ENCODE measurements around the gene AACS. TPM values are rescaled to one million over a fixed set of nuclear protein-coding genes. Genes with fewer than 3 reads are reported as not detected.

AACS gene
- total and polyA plus RNA-seq, 9 donors: 7.5 to 37.8 (median 14.2) TPM

DNA sequence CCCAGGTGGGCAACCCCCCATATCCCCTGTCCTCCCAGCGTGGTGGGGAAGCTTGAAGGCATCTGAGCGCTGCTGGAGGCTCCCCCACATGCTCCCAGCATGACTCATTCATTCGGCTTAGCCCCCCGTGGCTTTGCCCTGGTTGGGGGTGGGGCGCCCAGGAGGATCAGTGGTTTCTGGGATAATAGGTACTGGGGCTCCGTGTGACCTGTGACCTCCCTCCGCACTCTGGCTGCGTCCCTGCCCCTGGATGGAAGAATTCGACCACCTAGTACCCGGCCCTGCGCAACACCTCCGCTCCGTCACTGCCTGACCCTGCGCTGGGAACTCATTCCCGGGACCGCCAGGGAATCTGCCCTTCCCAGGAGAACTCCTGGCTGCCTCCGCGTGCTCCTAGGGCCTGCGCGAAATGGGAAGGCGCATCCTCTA is 120.1 kb downstream of the AACS start:
- H3K36me3 ChIP-seq: no peaks in the 10 kb centered on the region
- no peaks in the 10 kb centered on the region for H3K9me3 ChIP-seq
- H3K4me1 ChIP-seq (ENCODE audit: insufficient read depth): peaks cover 9% of the 10 kb centered on the region
- no peaks in the 10 kb centered on the region for H3K27me3 ChIP-seq
- H3K27ac ChIP-seq: no peak overlapping the region
- TF ChIP-seq, protein P1, sequence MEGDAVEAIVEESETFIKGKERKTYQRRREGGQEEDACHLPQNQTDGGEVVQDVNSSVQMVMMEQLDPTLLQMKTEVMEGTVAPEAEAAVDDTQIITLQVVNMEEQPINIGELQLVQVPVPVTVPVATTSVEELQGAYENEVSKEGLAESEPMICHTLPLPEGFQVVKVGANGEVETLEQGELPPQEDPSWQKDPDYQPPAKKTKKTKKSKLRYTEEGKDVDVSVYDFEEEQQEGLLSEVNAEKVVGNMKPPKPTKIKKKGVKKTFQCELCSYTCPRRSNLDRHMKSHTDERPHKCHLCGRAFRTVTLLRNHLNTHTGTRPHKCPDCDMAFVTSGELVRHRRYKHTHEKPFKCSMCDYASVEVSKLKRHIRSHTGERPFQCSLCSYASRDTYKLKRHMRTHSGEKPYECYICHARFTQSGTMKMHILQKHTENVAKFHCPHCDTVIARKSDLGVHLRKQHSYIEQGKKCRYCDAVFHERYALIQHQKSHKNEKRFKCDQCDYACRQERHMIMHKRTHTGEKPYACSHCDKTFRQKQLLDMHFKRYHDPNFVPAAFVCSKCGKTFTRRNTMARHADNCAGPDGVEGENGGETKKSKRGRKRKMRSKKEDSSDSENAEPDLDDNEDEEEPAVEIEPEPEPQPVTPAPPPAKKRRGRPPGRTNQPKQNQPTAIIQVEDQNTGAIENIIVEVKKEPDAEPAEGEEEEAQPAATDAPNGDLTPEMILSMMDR (IDR thresholded peaks at IDR 0.05): no peak
- TF ChIP-seq POLR2A (IDR thresholded peaks at IDR 0.05) (no peak), EP300 (IDR thresholded peaks at IDR 0.05) (no peak)
- WGBS, 3 donors: 3 to 10% (median 3%) methylated on average over 20 to 21 of the region's 21 CpGs
- intact Hi-C loops (cut with DNase I): no loop called here
- H3K4me3 ChIP-seq: no peak overlapping the region
- DNase-seq: peak in 1 of 5 donors; percentile 17

DNA sequence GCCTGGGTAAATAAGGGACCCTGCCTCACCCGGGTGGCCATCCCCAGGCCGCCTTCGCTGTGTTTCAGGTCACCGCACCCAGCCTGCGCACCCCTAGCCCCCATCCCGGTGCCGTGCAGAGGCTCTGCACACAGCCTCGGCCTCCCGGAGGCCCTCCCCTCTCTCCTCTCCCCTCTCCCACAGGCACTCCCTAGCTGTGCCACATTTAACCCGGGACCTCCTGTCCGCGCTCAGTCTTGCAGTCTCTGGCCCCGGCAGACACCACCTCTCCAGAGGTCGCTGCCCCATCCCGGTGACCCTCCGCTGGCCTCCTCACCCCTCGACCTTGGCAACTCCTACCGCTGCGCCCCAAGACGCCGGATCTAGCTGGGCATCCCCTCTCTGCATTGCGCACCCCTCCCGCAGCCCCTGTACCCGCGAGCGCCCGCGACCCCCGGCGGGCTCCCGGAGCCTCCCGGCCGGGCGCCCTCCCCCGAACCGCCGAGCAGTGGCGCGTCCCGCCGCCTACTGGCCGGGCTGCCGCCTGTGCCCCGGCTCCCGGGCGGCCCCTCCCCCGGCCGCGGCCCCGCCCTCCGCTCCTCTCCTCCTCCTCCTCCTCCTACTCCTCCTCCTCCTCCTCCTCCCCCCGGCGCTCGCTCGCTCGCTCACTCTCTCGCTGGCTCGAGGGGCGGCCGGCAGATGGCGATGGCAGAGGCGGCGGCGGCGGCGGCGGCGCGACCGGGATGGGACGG is 120.7 kb downstream of the AACS start, which contains the start of gene TMEM132B:
Gene TMEM132B (plus strand): TSS at position 647 of the 731 bp plus-strand sequence.
- H3K27ac ChIP-seq: no peak within 1 kb of the TSS
- H3K36me3 ChIP-seq: no peaks in the 10 kb centered on the region
- whole genome bisulfite sequencing, 3 donors: 1 to 2% (median 1%) methylated on average over 60 to 70 of the region's 71 CpGs
- peak in 4 of 5 donors; percentile 22 to 53 (median 51) for DNase-seq
- no peak within 1 kb of the TSS for H3K4me3 ChIP-seq
- intact Hi-C loops (cut with DNase I): no loop called here
- TF ChIP-seq, protein P1 (IDR thresholded peaks at IDR 0.05): peak in 1 of 3 donors; percentile 18
- TF ChIP-seq EP300 (IDR thresholded peaks at IDR 0.05): no peak
- H3K4me1 ChIP-seq (ENCODE audit: insufficient read depth): peaks cover 9% of the 10 kb centered on the region
- H3K9me3 ChIP-seq: no peaks in the 10 kb centered on the region
- no peaks in the 10 kb centered on the region for H3K27me3 ChIP-seq

DNA sequence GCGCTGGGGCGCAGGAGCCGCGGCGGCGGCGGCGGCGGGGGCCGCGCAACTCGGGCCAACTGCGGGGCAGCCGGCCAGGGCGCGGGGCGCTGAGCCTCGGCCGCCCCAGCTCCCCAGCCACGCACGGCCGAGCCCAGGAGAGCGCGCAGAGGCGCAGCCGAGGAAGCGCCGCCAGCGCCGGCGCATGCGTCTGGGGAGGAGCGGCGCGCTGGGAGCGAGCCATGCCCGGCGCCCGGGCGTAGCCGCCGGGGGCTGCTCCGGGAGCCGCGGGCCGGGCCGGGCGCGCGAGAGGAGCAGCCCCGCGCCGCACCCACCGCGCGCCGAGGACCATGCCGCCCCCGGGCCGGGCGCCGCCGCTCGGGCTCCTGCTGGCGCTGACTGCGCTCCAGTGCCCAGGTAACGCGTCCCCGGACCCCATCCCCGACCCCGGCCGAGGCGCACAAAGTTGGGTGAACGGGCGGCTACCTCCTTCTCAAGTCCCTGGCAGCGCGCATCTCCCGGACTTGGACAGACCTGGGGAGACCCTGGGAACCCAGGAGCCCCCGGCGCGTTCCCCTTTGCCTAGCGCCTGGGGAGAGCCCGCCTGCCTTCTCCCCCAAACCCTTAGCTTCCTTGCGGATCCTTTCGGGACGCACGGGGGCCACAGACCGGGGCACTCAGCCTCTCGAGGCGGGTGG is 121.4 kb downstream of the AACS start:
- intact Hi-C loops (cut with DNase I): no loop called here
- Histone ChIP-seq H3K4me1 (ENCODE audit: insufficient read depth) (peaks cover 9% of the 10 kb centered on the region), H3K36me3 (no peaks in the 10 kb centered on the region), H3K9me3 (no peaks in the 10 kb centered on the region), H3K27me3 (no peaks in the 10 kb centered on the region), H3K27ac (no peak overlapping the region), H3K4me3 (no peak overlapping the region)
- WGBS, 3 donors: 0 to 1% (median 1%) methylated on average over 40 to 89 of the region's 90 CpGs
- DNase-seq: no peak
- no peak for TF ChIP-seq EP300 (IDR thresholded peaks at IDR 0.05)
- TF ChIP-seq, protein P1 (IDR thresholded peaks at IDR 0.05): no peak
- no peak for TF ChIP-seq POLR2A (IDR thresholded peaks at IDR 0.05)

DNA sequence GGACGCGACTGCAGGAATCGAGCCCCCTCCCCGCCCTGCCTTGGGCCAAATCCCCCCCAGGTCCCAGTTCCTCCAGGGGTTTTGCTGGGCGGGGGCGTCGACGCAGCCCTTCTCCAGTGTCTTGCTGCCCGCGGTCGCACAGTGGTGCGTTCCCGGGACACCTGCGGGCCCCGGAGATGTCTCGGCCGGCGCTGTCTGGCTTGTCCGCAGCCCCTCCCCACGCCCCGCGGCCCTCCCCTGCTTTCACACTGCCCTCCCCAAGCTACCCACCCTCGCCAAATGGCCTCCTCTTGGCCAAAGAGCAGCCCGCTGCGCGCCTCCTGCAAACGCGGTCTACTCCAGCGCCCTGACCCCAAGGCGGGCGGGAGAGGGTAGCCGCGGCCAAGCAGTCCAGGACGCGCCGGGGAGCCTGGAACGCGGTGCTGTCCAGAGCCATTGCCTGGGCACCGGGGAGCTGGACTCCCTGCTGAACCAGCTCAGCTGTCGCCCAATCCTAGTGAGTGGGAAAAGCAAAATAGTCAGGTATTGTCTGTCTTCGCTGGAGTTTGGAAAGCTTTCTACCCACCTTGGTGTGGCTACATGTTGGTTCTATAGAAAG is 122.0 kb downstream of the AACS start:
- Histone ChIP-seq H3K4me3 (no peak overlapping the region), H3K4me1 (ENCODE audit: insufficient read depth) (peaks cover 9% of the 10 kb centered on the region), H3K27me3 (no peaks in the 10 kb centered on the region), H3K36me3 (no peaks in the 10 kb centered on the region), H3K9me3 (no peaks in the 10 kb centered on the region), H3K27ac (no peak overlapping the region)
- no peak for DNase-seq
- TF ChIP-seq, protein P1 (IDR thresholded peaks at IDR 0.05): no peak
- TF ChIP-seq EP300 (IDR thresholded peaks at IDR 0.05): no peak
- TF ChIP-seq POLR2A (IDR thresholded peaks at IDR 0.05): no peak
- intact Hi-C loops (cut with DNase I): no loop called here
- 0 to 1% (median 0%) methylated on average over 33 to 41 of the region's 41 CpGs for WGBS, 3 donors
